GM06990 (cell line): Measurements from ENCODE around the gene DPCD.
A peak's percentile ranks its signal among the peaks of the same experiment; 100 is the strongest.

Experiments used
- DNase-seq: peaks from one replicate; pipeline ENCODE4 v3.0.0-alpha.2; 2011; ENCODE audit not compliant: insufficient read length; ENCODE audit errors: extremely low read depth
- H3K27me3 ChIP-seq: replicated peaks from 2 replicates; pipeline ENCODE4 v1.6.0; 2011; ENCODE audit warnings: low read length; ENCODE audit not compliant: control insufficient read depth, insufficient read depth
- H3K36me3 ChIP-seq: 2 replicates; pipeline ENCODE4 v1.5.1; 2011; ENCODE audit warnings: low read length; ENCODE audit not compliant: control insufficient read depth, insufficient read depth
- H3K4me3 ChIP-seq: replicated peaks from 2 replicates; pipeline ENCODE4 v1.5.1; 2011; ENCODE audit warnings: low read depth, mild to moderate bottlenecking, control low read depth, low read length
- TF ChIP-seq, protein P1 (sequence below): IDR thresholded peaks from 2 replicates; pipeline ENCODE4 v1.5.1; 2011; ENCODE audit warnings: low read length, control low read depth, mild to moderate bottlenecking, inconsistent platforms; ENCODE audit not compliant: insufficient read depth, poor library complexity, severe bottlenecking

Gene DPCD

DNA sequence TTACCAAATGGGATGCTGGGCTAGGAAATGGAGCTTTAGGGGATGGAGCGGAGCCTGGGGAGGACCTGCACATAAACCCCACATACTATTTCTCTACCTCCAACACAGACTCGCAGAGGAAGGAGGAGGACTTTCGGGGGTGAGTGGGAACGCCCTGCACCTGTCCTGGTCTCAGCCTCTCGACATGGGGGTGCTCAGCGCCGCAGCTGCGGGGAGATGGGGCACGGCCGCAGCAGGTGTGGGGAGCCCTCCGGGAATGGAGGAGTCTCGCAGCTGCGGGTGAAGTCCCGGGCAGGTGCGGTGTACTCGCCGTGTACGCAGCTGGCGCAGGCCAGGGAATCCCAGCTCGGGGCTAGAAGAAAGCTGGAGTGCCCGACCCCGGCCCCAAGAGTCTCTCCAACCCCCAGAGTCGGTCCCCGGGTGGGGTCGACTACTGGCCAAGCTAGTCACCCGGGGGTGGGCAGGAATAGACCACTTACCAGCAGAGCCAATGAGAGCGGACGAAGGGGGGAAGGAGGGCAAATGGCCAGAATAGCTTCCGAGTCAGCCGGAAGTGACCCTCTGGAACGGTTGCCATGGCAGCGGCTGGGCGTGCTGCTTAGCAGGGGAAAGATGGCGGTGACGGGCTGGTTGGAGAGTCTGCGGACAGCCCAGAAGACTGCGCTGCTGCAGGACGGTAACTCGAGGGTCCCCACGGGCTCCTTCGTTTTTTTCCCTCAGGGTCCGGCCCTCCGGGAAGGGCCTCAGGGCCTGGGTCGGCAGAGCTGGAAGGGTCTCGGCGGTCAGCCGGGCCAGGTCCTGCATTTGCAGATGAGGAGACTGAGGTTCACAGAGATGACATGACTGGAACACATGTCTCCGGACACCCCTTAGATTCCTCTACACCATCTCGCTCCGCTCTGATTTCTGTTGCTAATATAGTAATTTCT lies at the start of gene DPCD, which contains the start of gene POLL:
TSS of gene DPCD (plus strand) at position 597 of the 929 bp plus-strand sequence. CDS start at position 613, 16 bp downstream.
TSS of gene POLL (minus strand) at position 533 of the 929 bp plus-strand sequence. CDS start 897 bp downstream, outside the sequence.
- Histone ChIP-seq H3K36me3 (peaks cover 7% of the 10 kb centered on the region), H3K4me3 (peak within 1 kb of the TSS; percentile 64), H3K27me3 (no peaks in the 10 kb centered on the region)
- TF ChIP-seq, protein P1, sequence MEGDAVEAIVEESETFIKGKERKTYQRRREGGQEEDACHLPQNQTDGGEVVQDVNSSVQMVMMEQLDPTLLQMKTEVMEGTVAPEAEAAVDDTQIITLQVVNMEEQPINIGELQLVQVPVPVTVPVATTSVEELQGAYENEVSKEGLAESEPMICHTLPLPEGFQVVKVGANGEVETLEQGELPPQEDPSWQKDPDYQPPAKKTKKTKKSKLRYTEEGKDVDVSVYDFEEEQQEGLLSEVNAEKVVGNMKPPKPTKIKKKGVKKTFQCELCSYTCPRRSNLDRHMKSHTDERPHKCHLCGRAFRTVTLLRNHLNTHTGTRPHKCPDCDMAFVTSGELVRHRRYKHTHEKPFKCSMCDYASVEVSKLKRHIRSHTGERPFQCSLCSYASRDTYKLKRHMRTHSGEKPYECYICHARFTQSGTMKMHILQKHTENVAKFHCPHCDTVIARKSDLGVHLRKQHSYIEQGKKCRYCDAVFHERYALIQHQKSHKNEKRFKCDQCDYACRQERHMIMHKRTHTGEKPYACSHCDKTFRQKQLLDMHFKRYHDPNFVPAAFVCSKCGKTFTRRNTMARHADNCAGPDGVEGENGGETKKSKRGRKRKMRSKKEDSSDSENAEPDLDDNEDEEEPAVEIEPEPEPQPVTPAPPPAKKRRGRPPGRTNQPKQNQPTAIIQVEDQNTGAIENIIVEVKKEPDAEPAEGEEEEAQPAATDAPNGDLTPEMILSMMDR = no peak
- DNase-seq = peak; percentile 88

DNA sequence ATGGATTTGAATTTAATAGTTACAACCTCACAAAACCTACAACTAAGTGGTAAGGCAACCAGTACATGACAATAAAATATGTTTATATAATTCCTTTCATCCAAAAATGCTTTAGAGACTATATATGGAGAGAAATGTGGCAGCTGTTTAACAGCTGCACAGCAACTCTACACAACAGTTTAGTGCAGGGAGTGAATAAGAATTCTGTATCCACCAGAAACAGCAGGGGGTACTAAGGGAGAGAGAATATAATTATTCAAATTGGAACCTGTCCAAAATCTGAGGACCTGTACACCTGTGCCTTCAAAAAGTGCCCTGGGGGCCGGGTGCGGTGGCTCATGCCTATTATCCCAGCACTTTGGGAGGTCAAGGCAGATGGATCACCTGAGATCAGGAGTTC lies 49.7 kb upstream of the DPCD start:
- no peaks in the 10 kb centered on the region; the same call in 1 of the 2 replicates for H3K36me3 ChIP-seq
- no peak overlapping the region for H3K4me3 ChIP-seq
- H3K27me3 ChIP-seq = no peaks in the 10 kb centered on the region
- DNase-seq = no peak
- TF ChIP-seq, protein P1 = no peak

DNA sequence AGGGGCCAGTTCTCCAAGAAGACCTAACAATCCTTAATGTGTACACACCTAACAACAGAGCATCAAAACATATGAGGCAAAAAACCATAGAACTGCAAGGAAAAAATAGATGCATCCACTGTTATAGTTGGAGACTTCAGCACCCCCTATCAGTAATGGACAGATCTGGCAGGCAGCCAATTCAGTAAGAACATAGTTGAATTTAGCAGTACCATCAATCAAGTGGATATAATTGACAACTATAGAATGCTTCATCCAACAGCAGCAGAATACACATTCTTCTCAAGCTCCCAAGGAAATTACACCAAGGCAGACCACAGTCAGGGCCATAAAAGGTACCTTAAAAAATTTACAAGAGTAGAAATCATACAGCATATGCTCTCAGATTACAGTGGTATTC lies 42.2 kb upstream of the DPCD start:
- no peak overlapping the region for H3K4me3 ChIP-seq
- TF ChIP-seq, protein P1 = no peak
- no peak for DNase-seq
- no peaks in the 10 kb centered on the region for H3K36me3 ChIP-seq
- H3K27me3 ChIP-seq = no peaks in the 10 kb centered on the region

DNA sequence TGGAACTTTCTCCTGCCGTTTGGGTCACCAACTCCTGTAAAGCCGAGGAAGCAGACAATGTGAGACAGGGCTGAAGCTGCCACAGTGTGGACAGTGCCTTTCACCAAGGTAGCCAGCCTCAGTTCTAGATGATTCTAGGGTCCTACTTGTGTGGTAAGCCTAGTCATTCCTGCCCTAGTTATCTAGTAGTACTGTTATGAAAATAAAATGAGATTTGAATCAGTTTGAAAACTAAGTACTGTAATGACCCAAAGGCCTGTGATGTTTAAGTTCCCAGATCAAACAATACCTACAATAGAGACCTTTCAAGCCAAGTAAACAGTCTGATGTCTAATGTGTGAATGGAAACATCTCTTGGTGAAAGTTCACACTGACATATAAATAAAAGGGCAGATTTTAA lies 37.2 kb upstream of the DPCD start:
- Histone ChIP-seq H3K4me3 (no peak overlapping the region), H3K27me3 (no peaks in the 10 kb centered on the region), H3K36me3 (no peaks in the 10 kb centered on the region; the same call in 1 of the 2 replicates)
- no peak for DNase-seq
- TF ChIP-seq, protein P1 = no peak

DNA sequence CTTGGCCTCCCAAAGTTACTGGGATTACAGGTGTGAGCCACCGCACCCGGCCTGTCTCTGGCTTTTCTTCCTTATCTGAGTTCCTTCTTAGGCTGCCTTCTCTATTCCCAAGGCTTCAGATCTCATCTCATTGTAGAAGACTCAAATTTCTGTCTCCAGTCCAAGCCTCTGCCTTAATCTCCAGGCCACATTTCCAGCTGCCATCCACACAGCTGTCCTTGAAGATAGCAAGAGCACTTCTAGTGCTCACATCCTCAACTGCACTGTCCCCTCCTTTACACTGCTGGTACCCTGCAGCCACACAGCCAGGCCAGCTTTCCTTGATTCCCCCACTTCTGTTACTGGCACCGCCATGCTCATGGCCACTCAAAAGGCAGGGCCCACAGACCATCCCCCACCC lies 35.7 kb upstream of the DPCD start:
- H3K4me3 ChIP-seq = no peak overlapping the region
- H3K36me3 ChIP-seq = no peaks in the 10 kb centered on the region; the same call in 1 of the 2 replicates
- DNase-seq = no peak
- H3K27me3 ChIP-seq = no peaks in the 10 kb centered on the region
- TF ChIP-seq, protein P1 = no peak
